A673 (cell line): ENCODE measurements around the gene CLTCL1. TPM values are rescaled to one million over a fixed set of nuclear protein-coding genes. Genes with fewer than 3 reads are reported as not detected.

ENCODE experiments used
- BruUV-seq: library from RNA; stranded (reverse); fragments of 400-500 nt; replicated peaks from 2 replicates; lab custom pipeline; 2021; lab: Mats Ljungman, UMichigan
- CTCF ChIA-PET: fragments of 300-600 bp; sonication (Branson Sonifier 250); formaldehyde crosslinking; loops from one replicate; lab custom pipeline; 2022; ENCODE audit warnings: antibody characterized with exemption; lab: Charles Lee
- POLR2A ChIA-PET: fragments of 300-600 bp; sonication (Branson Sonifier 250); formaldehyde crosslinking; loops from one replicate; lab custom pipeline; 2022; ENCODE audit warnings: antibody characterized with exemption; ENCODE audit not compliant: low non-redundant PET; lab: Charles Lee
- DNase-seq: peaks from one replicate; pipeline ENCODE4 v3.0.0-alpha.2; 2015; ENCODE audit warnings: low spot score
- H3K27ac ChIP-seq: fragments of 200-600 bp; sonication (generic); 2 replicates; pipeline ENCODE4 v1.5.1; 2016; ENCODE audit warnings: mixed run types, low read depth, mild to moderate bottlenecking, mixed read lengths, antibody characterized with exemption, low read length; ENCODE audit not compliant: poor library complexity, severe bottlenecking
- H3K27me3 ChIP-seq: fragments of 200-600 bp; sonication (generic); replicated peaks from 2 replicates; pipeline ENCODE4 v1.6.1; 2017; ENCODE audit warnings: mixed run types, low read depth, mild to moderate bottlenecking, mixed read lengths, antibody characterized with exemption, low read length; ENCODE audit not compliant: insufficient read depth, poor library complexity
- H3K36me3 ChIP-seq: fragments of 200-600 bp; sonication (generic); 2 replicates; pipeline ENCODE4 v1.6.1; 2016; ENCODE audit warnings: mixed run types, mild to moderate bottlenecking, mixed read lengths, antibody characterized with exemption, low read length; ENCODE audit not compliant: insufficient read depth, poor library complexity, severe bottlenecking
- H3K4me1 ChIP-seq: fragments of 200-600 bp; sonication (generic); 2 replicates; pipeline ENCODE4 v1.6.1; 2017; ENCODE audit warnings: mixed run types, mild to moderate bottlenecking, mixed read lengths, antibody characterized with exemption, low read length; ENCODE audit not compliant: insufficient read depth, poor library complexity, severe bottlenecking
- H3K4me3 ChIP-seq: fragments of 200-600 bp; sonication (generic); 2 replicates; pipeline ENCODE4 v1.5.1; 2016; ENCODE audit warnings: low read depth, mixed run types, mild to moderate bottlenecking, mixed read lengths, low read length; ENCODE audit not compliant: poor library complexity, severe bottlenecking
- H3K9me3 ChIP-seq: fragments of 200-600 bp; sonication (generic); 2 replicates; pipeline ENCODE4 v1.6.1; 2016; ENCODE audit warnings: mixed run types, low read depth, mild to moderate bottlenecking, mixed read lengths, antibody characterized with exemption, low read length; ENCODE audit not compliant: poor library complexity, severe bottlenecking
- EZH2 ChIP-seq: fragments of 200-600 bp; sonication (generic); IDR thresholded peaks from 2 replicates; pipeline ENCODE4 v1.6.1; 2017; ENCODE audit warnings: borderline replicate concordance, low read depth, mild to moderate bottlenecking, mixed read lengths, antibody characterized with exemption, low read length; ENCODE audit not compliant: poor library complexity, severe bottlenecking
- intact Hi-C: fragments of 100-400 bp; cut with micrococcal nuclease; formaldehyde crosslinking; loops from one replicate; pipeline ENCODE4 v1.10.0; 2022; ENCODE audit not compliant: unreplicated experiment
- total RNA-seq: library from RNA; stranded (reverse); gene quantifications from 2 replicates; pipeline ENCODE4 v1.2.3, GENCODE V29; 2021
- TF ChIP-seq, protein P1 (sequence below): fragments of 300-800, 200-600 bp; sonication (generic); conservative IDR thresholded peaks from 2 replicates; pipeline ENCODE4 v1.5.1; 2017; ENCODE audit warnings: low read depth, mild to moderate bottlenecking, antibody characterized with exemption, low read length, moderate library complexity, mixed read lengths

The CLTCL1 gene
- total RNA-seq, 1 experiment from 2014 or later = 7.5 TPM

DNA sequence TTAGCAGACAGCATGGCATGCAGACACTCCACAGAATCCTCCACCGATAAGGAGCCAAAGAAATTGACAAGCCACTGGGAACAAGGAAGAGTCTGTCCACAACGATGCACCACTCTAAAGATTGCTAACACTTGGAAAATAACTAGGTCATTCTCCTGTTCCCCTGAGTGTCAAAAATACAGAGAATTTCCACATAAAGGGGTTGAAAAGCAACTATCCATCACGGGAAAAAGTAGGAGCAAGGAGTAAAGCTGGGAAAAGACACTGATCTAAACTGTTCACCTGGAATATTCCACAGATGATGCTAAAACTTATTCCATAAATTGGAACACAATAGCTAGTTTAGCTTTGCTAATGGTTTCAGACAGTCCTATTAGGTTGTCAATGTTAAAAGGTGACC, 66.0 kb downstream of the CLTCL1 start:
- CTCF ChIA-PET = no interaction called here
- no TSS peak for BruUV-seq
- no peak for TF ChIP-seq EZH2
- TF ChIP-seq, protein P1, sequence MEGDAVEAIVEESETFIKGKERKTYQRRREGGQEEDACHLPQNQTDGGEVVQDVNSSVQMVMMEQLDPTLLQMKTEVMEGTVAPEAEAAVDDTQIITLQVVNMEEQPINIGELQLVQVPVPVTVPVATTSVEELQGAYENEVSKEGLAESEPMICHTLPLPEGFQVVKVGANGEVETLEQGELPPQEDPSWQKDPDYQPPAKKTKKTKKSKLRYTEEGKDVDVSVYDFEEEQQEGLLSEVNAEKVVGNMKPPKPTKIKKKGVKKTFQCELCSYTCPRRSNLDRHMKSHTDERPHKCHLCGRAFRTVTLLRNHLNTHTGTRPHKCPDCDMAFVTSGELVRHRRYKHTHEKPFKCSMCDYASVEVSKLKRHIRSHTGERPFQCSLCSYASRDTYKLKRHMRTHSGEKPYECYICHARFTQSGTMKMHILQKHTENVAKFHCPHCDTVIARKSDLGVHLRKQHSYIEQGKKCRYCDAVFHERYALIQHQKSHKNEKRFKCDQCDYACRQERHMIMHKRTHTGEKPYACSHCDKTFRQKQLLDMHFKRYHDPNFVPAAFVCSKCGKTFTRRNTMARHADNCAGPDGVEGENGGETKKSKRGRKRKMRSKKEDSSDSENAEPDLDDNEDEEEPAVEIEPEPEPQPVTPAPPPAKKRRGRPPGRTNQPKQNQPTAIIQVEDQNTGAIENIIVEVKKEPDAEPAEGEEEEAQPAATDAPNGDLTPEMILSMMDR = no peak

DNA sequence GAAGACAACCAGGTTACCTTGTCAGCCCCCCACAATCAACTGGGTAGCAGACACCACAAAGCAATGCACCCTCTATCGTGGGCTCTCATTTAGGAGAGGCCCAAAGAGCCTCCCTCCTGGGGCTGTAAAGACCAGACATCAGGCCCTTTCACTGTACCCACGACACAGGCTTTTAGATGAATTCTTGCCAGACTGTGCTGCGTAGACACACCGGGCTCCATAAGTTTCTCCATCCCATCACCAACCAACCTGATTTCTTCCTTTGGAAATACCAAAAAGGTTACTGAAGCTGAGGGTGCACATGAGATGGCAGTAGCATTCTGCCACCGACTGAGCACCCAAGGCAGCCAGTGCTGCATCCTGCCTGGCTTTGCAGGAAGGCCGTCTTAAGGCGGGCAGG, 66.5 kb downstream of the CLTCL1 start:
- BruUV-seq = no TSS peak
- no peak for DNase-seq
- intact Hi-C loops = no loop called here
- CTCF ChIA-PET = no interaction called here
- no peaks in the 10 kb centered on the region for H3K27me3 ChIP-seq
- no peaks in the 10 kb centered on the region for H3K36me3 ChIP-seq
- H3K9me3 ChIP-seq = no peaks in the 10 kb centered on the region
- POLR2A ChIA-PET = no interaction called here
- H3K4me1 ChIP-seq = no peaks in the 10 kb centered on the region
- no peak overlapping the region for H3K4me3 ChIP-seq
- H3K27ac ChIP-seq = no peak overlapping the region
- TF ChIP-seq EZH2 = no peak
- TF ChIP-seq, protein P1 = no peak

More for the DNA sequence above, 66.0 kb downstream of the CLTCL1 start:
- Histone ChIP-seq H3K36me3 (no peaks in the 10 kb centered on the region), H3K9me3 (no peaks in the 10 kb centered on the region), H3K4me3 (no peak overlapping the region), H3K4me1 (no peaks in the 10 kb centered on the region), H3K27ac (no peak overlapping the region), H3K27me3 (no peaks in the 10 kb centered on the region)
- intact Hi-C loops = no loop called here
- no peak for DNase-seq
- POLR2A ChIA-PET = no interaction called here

DNA sequence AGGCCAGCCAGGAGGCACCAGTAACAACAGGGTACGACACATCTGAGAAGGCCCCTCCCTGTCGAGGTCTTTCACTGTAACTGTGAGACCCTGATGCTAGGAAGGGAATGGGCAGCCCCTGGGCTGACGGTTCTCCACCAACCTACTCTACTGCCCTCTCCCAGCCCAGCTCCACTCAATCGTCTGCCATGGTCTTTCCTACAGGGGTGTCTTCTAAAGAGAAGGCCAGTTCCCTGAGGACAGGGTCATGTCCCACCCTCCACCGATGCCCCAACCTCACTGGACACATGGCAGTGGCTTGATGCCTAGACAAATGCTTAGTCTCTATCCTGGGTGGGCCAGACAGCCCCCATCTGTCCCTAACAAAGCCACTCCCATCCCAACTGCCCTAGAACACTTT, 67.0 kb downstream of the CLTCL1 start:
- DNase-seq = no peak
- Histone ChIP-seq H3K4me3 (no peak overlapping the region), H3K27ac (no peak overlapping the region), H3K9me3 (no peaks in the 10 kb centered on the region), H3K36me3 (no peaks in the 10 kb centered on the region), H3K4me1 (no peaks in the 10 kb centered on the region), H3K27me3 (no peaks in the 10 kb centered on the region)
- ChIA-PET CTCF (interaction anchor here (0.6 kb wide), 1 partner anchor 88 kb away, joined by 6 read pairs; no protein-coding TSS in a partner anchor), POLR2A (no interaction called here)
- intact Hi-C loops = no loop called here
- no TSS peak for BruUV-seq
- TF ChIP-seq, protein P1 = no peak
- TF ChIP-seq EZH2 = no peak
